Kidney (tissue), 14 donors: Measurements from ENCODE around the gene KNTC1. TPM values are rescaled to one million over a fixed set of nuclear protein-coding genes. Genes with fewer than 3 reads are reported as not detected.
"Not testable (repeated sequence)": the region's sequence is repeated elsewhere in the genome, so short reads cannot be mapped to it uniquely, and the experiment has no call there.

Experiments
- DNase-seq, 5 donors: peaks; one replicate each; pipeline ENCODE4 v3.0.0-alpha.2; 2013 to 2020
- FAIRE-seq: peaks from 2 replicates; lab custom pipeline; 2012; peaks lifted over from hg19 to GRCh38; lab: Jason Lieb, UNC
- H3K27ac ChIP-seq, 2 donors: one replicate each; pipeline ENCODE4 v1.7.0; 2013; ENCODE audit warnings: low read depth in 2 of 2, low read length in 2 of 2, inconsistent platforms in 1 of 2
- H3K27me3 ChIP-seq: one replicate; pipeline ENCODE4 v1.7.1; 2013; ENCODE audit warnings: low read length, inconsistent platforms; ENCODE audit not compliant: control insufficient read depth, insufficient read depth
- H3K36me3 ChIP-seq, 3 donors: one replicate each; pipeline versions ENCODE4 v1.7.0 to v1.7.1; 2013; ENCODE audit warnings: low read length in 3 of 3, control low read depth in 1 of 3, inconsistent platforms in 1 of 3; ENCODE audit not compliant: insufficient read depth in 3 of 3, control insufficient read depth in 2 of 3
- H3K4me1 ChIP-seq, 3 donors: one replicate each; pipeline versions ENCODE4 v1.7.0 to v1.7.1; 2013; ENCODE audit warnings: low read length in 3 of 3, inconsistent platforms in 1 of 3, low read depth in 1 of 3; ENCODE audit not compliant: control insufficient read depth in 2 of 3, insufficient read depth in 2 of 3
- H3K4me3 ChIP-seq, 3 donors: one replicate each; pipeline versions ENCODE4 v1.7.0 to v1.8.1; 2013; ENCODE audit warnings: low read length in 3 of 3, control low read depth in 1 of 3, inconsistent platforms in 1 of 3
- H3K9ac ChIP-seq, 3 donors: one replicate each; pipeline versions ENCODE4 v1.7.0 to v1.7.1; 2013; ENCODE audit warnings: low read length in 3 of 3, control low read depth in 1 of 3, inconsistent platforms in 1 of 3
- H3K9me3 ChIP-seq, 3 donors: one replicate each; pipeline versions ENCODE4 v1.7.0 to v1.7.1; 2013; ENCODE audit warnings: low read length in 3 of 3, control low read depth in 1 of 3, inconsistent platforms in 1 of 3; ENCODE audit not compliant: control insufficient read depth in 2 of 3, insufficient read depth in 1 of 3
- CTCF ChIP-seq: IDR thresholded peaks from 3 replicates; pipeline ENCODE4 v1.5.1; 2012; ENCODE audit warnings: mild to moderate bottlenecking, moderate library complexity, borderline replicate concordance; ENCODE audit not compliant: insufficient read depth; ENCODE audit errors: extremely low read depth
- intact Hi-C: fragments of 100-400 bp; cut with DNase I; formaldehyde crosslinking; loops from one replicate; pipeline ENCODE4 v1.11.1; 2022
- polyA plus RNA-seq: library from polyadenylated mRNA; stranded (reverse); fragments of 350-450 nt; fragmentation: Illumina TruSeq; extraction: RNeasy Lipid Tissue Mini Kit (QIAGEN cat#74804); gene quantifications from one replicate; pipeline ENCODE4 v1.2.3, GENCODE V29; 2014; ENCODE audit warnings: low read depth, low replicate concordance; ENCODE audit not compliant: insufficient read depth
- total RNA-seq: library from RNA; stranded (reverse); fragmentation: NEBNext Ultra II Directional; extraction: Animal tissue kit (Norgen Biotek cat#: 25700); gene quantifications from one replicate; pipeline ENCODE4 v1.2.1, GENCODE V29; 2021
- donor health status: control.
- donor health status: control.
- donor health status: control.
- donor health status: control.
- donor health status: control.
- donor health status: DM: yes; HTN: yes; CAD: no.
- donor health status: Normal renal cell carcinoma (clear cell type).

The KNTC1 gene
- total and polyA plus RNA-seq, 2 donors from 2014 or later = 4.3 to 12.6 TPM

DNA sequence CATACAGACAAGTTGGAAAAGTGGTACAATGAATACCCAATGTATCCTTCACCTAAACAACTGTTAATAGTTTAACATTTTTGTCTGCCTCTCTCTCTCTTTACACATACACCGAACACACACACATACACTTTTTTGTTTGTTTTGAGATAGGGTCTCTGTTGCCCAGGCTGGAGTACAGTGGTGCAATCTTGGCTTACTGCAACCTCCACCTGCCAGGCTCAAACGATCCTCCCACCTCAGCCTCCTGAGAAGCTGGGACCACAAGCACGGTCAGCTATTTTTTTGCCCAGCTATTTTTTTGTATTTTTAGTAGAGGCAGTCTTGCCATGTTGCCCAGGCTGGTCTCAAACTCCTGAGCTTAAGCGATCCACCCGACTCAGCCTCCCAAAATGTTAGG lies 43.1 kb upstream of the KNTC1 start:
- H3K27me3 ChIP-seq = no peaks in the 10 kb centered on the region
- FAIRE-seq (no peak), DNase-seq (no peak)
- no peak overlapping the region for H3K9ac ChIP-seq
- H3K27ac ChIP-seq = no peak overlapping the region
- intact Hi-C loops = no loop called here
- no peaks in the 10 kb centered on the region for H3K9me3 ChIP-seq
- H3K36me3 ChIP-seq = peaks cover 9 to 41% (median 20%) of the 10 kb centered on the region in 3 donors
- H3K4me3 ChIP-seq = no peak overlapping the region
- no peak for TF ChIP-seq CTCF
- H3K4me1 ChIP-seq = no peaks in the 10 kb centered on the region

DNA sequence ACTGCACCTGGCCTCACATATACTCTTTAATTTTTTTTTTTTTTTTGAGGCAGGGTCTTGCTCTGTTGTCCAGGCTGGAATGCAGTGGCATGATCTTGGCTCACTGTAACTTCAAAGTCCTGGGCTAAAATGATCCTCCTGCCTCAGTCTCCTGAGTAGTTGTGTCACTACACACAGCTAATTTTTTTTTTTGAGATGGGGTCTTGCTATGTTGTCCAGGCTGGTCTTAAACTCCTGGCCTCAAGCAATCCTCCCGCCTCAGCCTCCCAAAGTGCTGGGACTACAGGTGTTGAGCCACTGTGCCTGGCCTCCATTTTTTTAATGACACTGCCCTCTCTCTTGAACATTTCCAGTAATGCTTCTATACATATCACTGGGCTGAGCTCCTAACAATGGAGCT lies 42.7 kb upstream of the KNTC1 start:
- DNase-seq, H3K4me3 ChIP-seq, H3K27ac ChIP-seq, H3K27me3 ChIP-seq, H3K9me3 ChIP-seq, intact Hi-C loops, FAIRE-seq, H3K9ac ChIP-seq, H3K4me1 ChIP-seq: not testable (repeated sequence)
- H3K36me3 ChIP-seq = peaks cover 9 to 45% (median 20%) of the 10 kb centered on the region in 3 donors

- H3K4me3 ChIP-seq, H3K9ac ChIP-seq, DNase-seq, H3K4me1 ChIP-seq, H3K27ac ChIP-seq, intact Hi-C loops, H3K27me3 ChIP-seq, FAIRE-seq, H3K9me3 ChIP-seq: not testable (repeated sequence)
- H3K36me3 ChIP-seq = peaks cover 4 to 42% (median 20%) of the 10 kb centered on the region in 3 donors
These were observed 40.7 kb upstream of the KNTC1 start for GRCh38 chr12:122486360-122486759.

DNA sequence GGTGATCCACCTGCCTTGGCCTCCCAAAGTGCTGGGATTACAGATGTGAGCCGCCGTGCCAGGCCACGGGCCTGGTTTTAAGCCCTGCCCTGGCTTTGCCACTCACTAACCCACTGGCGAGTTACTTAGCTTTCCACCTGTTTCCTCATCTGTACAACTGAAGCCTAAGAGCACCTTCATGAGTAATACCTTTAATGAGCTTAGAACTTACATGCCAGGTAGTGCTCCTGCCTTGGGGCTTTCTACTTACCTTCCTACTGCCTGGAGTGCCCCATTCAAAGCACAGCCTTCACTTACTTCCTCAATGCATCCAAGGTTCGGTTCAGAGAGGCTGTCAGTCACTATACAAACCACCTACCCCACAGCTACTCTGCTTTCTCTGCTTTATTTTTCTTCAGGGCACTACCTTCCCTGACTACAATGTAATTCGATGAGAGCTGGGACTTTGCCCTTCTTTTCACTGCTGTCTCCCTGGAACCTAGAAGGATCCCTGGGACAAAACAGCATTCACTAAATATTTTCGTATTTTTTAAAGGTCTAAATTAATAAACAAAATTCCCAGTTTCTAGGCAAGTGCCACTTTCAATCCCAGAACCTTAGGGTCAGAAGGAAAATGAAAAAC lies 40.1 kb upstream of the KNTC1 start:
- intact Hi-C loops = no loop called here
- FAIRE-seq (no peak), DNase-seq (no peak)
- H3K4me1 ChIP-seq = no peaks in the 10 kb centered on the region
- H3K9me3 ChIP-seq = no peaks in the 10 kb centered on the region
- no peaks in the 10 kb centered on the region for H3K27me3 ChIP-seq
- H3K36me3 ChIP-seq = peaks cover 6 to 40% (median 18%) of the 10 kb centered on the region in 3 donors
- H3K4me3 ChIP-seq = no peak overlapping the region
- TF ChIP-seq CTCF = no peak
- H3K27ac ChIP-seq = no peak overlapping the region
- no peak overlapping the region for H3K9ac ChIP-seq

DNA sequence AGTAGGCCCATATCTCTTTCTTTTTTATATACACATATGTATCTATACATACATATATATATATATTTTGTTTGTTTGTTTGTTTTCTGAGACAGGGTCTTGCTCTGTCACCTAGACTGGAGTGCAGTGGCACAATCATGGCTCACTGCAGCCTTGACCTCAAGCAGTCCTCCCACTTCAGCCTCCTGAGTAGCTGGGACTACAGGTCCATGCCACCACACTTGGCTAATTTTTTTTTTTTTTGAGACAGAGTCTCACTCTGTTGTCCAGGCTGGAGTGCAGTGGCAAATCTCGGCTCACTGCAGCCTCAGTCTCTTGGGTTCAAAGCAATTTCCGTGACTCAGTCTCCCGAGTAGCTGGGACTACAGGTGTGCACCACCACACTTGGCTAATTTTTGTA lies 39.2 kb upstream of the KNTC1 start:
- intact Hi-C loops, H3K27me3 ChIP-seq, H3K9me3 ChIP-seq, H3K27ac ChIP-seq, H3K9ac ChIP-seq, H3K4me3 ChIP-seq, H3K4me1 ChIP-seq, DNase-seq, FAIRE-seq: not testable (repeated sequence)
- peaks cover 7 to 44% (median 18%) of the 10 kb centered on the region in 3 donors for H3K36me3 ChIP-seq
